GM21737 (cell line): ENCODE results near the gene IGFLR1.

Source experiments
- ATAC-seq: cut with Tn5 transposase; IDR thresholded peaks from one replicate; pipeline ENCODE4 v1.9.1; 2021; ENCODE audit warnings: mild to moderate bottlenecking, moderate library complexity; ENCODE audit not compliant: unreplicated experiment

The IGFLR1 gene, protein sequence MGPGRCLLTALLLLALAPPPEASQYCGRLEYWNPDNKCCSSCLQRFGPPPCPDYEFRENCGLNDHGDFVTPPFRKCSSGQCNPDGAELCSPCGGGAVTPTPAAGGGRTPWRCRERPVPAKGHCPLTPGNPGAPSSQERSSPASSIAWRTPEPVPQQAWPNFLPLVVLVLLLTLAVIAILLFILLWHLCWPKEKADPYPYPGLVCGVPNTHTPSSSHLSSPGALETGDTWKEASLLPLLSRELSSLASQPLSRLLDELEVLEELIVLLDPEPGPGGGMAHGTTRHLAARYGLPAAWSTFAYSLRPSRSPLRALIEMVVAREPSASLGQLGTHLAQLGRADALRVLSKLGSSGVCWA

DNA sequence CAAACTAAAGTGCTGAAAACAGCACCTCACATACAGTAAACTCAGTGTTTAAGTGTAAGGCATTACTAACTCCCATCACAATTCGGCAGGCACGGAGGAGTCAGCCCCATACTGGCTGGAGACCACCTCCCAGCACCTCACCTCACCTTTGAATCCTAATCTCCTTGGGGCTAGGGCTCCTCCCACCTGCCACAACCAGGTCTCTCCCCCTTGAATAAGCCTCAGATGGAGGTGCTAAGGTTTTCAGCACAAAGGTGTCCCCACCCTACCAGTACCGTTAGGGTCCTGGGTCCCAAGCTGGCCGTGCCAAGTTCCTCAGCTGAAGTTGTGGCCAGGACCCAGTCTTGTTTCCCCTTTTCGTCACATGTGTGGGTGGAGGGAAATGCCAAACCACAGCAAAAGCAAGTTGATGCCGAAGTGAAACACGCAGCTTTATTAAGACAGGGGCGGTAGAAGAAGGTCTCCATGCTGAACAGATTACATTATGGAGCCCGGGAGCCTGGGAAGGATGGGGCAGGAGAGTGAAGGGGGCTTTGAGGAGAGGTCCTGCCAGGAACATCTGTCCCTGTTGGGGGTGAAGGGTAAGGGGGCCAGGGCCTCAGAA, at the start of gene IGFLR1:
Gene IGFLR1, minus strand, starts transcription at position 332 of the 604 bp plus-strand sequence. CDS start 1,272 bp downstream, outside the sequence.
- ATAC-seq, result no peak

DNA sequence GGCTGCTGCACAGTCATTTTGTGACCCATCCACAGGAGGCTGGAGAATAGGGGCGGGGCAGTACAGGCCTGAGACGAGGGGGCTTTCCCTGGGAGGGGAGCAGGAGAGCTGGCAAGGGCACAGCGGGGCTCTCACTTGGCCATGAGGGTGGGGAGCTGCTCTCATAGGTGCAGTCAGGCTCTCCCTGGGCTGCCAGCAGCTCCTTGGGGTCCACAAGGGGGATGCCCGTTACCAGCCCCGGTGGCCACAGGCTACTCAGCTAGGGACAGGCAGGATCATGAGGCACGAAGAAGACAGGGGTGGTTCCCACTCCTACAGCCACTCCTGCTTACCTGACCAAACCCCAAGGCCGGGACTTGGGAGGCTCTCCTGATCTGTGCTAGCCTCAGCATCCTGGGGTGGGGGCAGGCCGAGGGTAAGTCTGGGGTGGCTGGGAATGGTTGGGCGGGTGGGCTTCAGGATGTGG, 49.6 kb upstream of the IGFLR1 start:
- ATAC-seq, result no peak

DNA sequence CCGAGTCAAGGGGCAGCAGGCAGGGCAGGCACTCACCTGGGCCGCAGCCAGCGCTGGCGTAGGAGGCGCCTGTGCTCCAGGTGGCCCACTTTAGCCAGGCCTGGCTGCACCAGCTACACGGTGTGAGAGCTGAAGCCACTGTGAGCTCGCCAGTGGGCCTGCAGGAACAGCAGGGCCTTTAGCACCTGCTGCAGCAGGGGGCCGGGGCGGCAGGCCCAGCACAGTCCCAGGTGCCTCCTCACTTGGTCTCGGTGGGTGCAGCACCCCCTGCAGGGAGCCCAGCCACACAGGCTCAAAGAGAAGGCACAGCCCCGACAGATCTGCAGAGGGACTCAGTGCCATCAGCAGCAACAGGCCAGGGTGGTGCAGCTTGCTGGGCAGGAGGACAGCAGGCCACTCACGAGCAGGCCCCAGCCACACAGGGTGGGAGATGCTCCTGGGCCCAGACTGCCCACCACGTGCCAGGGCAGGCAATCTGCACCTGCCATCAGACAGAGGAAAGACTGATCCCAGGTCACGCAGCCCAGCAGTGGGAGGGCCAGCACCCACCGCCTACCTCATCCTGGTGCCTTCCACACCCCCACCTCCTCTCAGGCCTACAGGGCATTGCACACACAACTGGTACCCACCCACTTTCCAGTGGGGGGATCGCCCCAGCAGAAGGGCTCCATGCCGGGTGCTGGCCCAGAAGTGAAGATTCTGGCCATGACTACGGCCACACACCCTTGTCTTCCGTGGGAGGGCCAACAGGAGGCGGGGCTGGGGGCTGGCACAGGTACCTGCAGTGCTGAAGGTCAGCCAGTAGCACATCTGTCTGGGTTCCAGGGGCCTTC, 48.9 kb upstream of the IGFLR1 start:
- no peak for ATAC-seq

DNA sequence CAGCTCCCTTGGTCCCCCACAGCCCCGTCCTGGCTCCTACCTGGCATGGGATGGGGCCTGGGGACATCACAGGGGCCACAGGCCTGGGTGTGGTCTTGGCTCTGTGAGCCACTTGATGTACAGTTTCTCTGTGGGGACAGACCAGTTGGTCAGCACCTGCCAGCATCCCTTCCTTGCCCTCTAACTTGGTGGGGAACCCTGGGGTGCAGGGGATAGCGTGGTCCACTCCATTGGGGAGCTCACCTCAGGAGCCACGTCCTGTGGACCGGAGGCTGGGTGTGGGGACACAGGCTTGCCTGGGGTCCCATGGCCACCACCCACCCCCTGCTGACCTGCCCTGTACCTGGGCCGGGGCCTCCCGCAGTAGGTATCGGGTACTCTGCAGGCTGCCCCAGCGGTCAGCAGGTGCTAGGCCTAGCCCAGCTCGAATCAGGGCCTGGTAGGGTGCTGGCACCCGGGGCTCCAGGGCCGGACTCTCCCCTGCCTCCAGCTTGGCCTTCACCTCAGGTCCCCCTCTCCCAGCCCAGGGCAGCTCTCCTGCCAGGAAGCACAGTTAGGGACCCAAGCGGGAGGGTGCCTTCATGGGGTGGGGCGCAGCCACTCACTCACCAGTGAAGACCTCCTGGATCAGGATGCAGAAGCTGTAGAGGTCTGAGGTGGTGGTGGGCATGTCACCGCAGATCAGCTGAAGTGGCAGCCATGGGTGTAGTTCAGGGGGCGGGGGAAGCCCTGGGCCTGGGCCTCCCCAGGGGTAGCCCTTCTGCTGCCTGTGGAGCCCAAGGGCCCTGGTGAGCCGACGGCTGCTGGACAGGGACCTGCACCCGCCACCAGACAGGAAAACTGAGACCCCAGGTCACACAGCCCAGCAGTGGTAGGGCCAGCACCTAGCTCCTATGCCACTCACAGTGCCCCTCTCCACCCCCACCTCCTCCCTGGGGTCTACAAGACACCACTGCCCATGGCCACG, 48.0 kb upstream of the IGFLR1 start:
- no peak for ATAC-seq

DNA sequence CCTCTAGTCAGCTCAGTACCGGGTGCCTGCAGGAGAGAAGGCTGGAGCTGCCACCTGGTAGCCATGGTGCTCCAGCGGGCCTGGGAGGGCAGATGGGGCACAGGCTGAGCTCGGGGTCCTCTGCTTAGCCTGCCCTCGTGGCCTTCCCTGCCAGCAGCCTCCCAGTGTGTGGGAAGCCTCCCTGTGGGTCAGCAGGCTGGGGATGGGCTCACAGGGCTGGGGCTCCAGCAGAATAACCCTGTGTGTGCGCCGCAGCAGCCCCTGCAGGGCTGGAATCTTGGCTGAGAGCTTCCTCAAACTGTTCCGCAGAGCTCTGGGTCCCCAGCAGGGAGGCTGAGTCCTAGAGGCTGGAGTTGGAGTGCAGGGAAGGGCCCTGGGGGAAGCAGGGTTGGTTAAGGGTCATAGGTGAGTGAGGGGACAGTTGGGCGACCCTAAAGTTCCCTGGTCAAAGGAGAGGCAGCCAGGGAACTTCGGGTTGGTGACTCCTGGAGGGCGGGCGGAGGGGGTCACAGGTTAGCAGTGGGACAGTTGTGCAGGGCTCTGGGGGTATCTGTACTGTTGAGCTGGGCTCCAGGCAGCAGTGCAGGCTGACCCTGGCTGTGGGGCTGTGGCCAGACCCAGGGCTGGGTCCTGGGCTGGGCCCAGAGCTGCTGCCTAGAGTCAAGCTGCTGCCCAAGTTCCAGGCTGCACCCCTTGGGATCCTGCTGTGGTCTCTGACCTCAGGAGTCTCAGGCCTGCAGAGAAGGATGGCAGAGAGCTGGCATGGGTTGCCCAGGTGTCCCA, 47.1 kb upstream of the IGFLR1 start:
- ATAC-seq, result no peak

DNA sequence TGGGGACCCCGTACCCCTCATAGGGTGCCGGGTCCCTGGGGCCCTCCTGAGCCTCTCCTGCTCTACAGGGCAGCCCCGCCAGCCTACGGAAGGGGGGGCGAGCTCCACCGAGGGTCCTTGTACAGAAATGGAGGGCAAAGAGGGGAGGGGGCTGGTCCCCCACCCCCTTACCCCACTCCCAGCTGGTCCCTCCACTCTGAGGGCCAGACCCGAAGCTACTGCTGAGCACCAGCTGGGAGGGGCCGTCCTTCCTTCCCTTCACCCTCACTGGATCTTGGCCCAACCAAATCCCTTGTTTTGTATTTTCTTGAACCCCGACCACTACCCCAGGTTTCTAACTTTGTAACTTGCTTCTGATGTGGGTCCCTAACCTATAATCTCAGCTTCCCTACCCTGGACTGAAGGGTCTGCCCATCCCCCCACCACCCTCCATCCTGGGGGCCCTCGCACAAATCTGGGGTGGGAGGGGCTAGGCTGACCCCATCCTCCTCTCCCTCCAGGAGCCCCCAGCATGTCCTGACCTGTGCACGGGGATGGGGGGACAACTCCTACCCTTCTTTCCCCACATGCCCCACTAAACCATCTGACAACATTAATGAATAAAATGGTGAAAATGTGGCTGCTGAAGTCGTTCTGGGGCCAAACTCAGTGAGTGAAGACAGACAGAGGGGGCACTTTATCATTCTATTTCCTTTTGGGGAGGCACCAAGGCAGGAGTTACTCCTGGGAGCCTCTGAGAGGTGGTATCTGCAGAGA, 46.1 kb upstream of the IGFLR1 start:
- no peak for ATAC-seq

DNA sequence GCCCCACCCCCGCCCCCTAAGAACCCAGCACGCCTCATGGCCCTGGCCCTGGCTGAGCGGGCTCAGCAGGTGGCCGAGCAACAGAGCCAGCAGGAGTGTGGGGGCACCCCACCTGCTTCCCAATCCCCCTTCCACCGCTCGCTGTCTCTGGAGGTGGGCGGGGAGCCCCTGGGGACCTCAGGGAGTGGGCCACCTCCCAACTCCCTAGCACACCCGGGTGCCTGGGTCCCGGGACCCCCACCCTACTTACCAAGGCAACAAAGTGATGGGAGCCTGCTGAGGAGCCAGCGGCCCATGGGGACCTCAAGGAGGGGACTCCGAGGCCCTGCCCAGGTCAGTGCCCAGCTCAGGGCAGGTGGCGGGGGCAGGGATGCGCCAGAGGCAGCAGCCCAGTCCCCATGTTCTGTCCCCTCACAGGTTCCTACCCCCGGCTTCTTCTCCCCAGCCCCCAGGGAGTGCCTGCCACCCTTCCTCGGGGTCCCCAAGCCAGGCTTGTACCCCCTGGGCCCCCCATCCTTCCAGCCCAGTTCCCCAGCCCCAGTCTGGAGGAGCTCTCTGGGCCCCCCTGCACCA, 45.1 kb upstream of the IGFLR1 start:
- no peak for ATAC-seq

DNA sequence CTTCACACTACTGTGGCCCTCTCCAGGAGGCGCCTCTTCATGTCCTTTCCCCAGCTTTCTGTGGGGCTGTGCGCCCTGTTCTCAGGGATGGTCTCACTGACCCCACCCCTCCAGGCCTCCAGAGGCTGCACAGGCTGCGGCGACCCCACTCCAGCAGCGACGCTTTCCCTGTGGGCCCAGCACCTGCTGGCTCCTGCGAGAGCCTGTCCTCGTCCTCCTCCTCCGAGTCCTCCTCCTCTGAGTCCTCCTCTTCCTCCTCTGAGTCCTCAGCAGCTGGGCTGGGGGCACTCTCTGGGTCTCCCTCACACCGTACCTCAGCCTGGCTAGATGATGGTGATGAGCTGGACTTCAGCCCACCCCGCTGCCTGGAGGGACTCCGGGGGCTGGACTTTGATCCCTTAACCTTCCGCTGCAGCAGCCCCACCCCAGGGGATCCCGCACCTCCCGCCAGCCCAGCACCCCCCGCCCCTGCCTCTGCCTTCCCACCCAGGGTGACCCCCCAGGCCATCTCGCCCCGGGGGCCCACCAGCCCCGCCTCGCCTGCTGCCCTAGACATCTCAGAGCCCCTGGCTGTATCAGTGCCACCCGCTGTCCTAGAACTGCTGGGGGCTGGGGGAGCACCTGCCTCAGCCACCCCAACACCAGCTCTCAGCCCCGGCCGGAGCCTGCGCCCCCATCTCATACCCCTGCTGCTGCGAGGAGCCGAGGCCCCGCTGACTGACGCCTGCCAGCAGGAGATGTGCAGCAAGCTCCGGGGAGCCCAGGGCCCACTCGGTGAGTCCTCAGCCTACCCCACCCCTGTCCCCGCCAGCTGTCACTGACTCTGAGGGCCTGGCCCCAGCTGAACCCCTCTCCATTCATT, 44.3 kb upstream of the IGFLR1 start:
- ATAC-seq, result no peak

DNA sequence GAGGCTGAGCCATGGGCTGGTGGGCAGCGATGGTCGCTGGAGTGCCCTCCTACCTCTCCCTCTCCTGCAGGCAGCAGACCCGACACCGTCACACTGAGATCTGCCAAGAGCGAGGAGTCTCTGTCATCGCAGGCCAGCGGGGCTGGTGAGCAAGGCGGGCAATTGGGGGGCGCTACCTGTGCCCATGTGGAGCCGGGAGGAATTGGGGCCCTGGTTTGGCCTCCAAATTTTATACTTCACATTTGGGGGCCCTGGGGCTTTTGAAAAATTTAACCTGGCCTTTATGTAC, 43.0 kb upstream of the IGFLR1 start:
- no peak for ATAC-seq

DNA sequence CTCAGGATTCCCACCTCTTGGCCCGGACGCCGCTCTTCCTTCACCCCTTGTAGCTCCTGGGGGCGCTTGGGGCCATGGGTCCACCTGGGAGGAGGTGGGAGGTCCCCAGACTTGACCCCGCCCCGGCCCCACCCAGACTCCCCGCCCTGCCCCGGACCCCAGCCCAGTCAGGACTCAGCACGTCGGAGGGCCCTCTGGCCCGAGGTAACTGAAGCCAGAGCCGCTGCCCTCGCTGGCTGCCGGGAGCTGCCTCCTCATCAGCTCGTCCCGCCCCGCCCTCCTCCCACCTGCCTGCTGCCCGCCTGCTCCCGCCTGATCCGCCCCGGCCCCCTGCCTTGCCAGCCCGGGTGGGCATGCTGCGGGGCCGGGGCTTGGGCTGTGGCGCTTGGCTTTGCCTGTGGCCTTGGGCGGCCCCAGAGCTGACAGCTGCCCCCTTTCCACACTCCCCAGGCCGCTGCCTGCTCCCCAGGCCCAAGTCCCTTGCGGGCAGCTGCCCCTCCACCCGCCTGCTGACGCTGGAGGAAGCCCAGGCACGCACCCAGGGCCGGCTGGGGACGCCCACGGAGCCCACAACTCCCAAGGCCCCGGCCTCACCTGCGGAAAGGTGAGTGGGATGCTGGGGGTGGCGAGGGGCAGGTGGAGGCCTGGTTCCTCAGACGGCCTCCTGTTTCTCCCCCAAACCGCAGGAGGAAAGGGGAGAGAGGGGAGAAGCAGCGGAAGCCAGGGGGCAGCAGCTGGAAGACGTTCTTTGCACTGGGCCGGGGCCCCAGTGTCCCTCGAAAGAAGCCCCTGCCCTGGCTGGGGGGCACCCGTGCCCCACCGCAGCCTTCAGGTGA, 42.5 kb upstream of the IGFLR1 start:
- no peak for ATAC-seq

DNA sequence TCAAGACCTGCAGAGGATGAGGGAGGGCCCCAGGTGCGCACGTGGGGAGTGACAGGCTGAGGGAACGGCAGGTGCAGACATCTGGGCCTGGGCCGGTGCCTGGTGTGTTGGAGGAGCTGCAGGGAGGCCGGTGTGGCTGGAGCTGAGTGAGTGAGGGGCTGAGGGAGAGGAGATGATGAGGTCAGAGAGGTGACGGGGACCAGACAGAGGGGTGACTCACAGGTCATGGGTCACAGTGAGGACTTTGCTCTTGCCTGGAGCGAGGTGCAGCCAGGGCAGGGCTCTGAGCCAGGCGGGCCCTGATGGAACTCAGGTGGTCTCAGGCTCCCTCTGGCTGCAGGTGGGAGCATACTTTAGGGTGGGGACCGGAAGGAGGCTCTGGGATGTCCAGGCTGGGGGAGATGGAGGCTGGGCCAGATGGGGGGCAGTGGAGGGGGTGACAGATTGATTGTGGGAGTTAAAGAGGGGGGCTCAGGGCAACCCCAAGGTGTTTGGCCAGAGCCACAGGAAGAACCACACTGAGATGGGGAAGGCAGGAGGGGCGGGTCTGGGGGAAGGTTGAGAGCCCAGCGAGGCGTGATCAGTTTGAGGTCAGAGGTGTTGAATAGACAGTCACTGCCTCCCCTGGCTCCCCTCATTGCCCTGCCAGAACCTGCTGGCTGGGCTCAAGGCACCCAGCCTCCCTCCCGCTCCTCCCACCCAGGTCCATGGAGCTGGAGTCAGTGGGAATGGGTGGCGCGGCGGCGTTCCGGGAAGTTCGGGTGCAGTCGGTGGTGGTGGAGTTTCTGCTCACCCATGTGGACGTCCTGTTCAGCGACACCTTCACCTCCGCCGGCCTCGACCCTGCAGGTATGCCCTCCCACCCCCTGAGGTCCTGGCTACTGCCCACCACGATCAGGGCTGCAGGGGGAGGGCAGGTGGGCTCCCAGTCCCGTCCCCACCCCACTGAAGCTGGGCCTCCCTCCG, 41.5 kb upstream of the IGFLR1 start:
- ATAC-seq, result no peak

DNA sequence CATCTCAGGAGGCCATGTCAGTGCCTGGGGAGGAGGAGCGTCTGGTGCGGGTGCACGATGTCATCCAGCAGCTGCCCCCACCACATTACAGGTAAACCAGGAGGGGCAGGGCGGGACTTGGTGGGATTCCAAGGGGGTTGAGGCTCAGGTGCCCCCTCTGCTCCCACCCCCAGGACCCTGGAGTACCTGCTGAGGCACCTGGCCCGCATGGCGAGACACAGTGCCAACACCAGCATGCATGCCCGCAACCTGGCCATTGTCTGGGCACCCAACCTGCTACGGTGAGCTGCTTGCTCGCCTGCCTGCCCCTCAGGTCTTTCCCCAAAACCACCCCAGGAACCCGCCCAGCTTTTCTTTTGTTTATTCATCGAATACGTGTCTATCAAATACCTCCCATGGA, 40.3 kb upstream of the IGFLR1 start:
- no peak for ATAC-seq

DNA sequence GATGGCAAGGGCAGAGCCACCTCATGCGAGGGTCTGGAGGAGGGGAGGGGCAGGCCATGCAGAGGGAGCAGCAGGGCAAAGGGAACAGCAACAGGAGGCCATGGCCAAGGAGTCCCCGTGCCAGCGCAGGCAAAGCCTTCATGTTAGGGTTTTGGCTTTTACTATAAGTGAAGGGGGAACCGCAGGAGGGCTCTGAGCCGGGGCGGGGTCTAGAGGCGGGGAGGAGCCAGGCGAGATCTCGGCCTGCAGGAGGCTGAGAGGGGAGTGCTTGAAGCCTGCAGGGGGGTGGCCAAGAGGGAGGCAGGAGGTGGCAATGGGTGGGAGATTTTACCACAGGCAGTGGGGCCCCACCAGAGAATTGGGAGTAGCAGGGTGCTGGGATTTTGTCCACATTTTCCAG, 39.4 kb upstream of the IGFLR1 start:
- no peak for ATAC-seq

DNA sequence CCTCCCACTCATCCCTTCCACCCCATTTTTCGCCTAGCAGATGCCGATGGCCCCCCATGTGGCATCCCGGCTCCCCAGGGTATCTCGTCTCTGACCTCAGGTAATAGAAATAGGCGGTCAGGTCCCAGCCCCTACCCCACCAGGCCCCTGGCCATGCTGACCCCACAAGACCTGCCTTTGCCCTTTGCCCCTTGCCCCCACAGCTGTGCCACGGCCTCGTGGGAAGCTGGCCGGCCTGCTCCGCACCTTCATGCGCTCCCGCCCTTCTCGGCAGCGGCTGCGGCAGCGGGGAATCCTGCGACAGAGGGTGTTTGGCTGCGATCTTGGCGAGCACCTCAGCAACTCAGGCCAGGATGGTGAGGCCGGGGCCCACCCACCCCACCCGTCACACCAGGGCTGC, 38.5 kb upstream of the IGFLR1 start:
- no peak for ATAC-seq

DNA sequence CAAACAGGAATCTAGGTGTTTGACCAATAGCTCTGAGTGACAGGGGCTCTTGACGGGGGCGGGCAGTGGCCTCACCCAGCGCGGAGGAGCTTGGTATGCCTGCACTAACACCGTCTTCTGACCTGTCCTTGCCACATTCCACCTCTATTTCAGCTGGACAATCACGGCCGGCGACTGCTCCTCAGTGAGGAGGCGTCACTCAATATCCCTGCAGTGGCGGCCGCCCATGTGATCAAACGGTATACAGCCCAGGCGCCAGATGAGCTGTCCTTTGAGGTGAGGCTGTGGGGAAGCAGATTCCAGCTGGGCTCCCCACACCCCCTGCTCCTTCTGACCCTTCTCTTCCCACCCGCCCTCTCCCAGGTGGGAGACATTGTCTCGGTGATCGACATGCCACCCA, 37.8 kb upstream of the IGFLR1 start:
- ATAC-seq, result no peak

DNA sequence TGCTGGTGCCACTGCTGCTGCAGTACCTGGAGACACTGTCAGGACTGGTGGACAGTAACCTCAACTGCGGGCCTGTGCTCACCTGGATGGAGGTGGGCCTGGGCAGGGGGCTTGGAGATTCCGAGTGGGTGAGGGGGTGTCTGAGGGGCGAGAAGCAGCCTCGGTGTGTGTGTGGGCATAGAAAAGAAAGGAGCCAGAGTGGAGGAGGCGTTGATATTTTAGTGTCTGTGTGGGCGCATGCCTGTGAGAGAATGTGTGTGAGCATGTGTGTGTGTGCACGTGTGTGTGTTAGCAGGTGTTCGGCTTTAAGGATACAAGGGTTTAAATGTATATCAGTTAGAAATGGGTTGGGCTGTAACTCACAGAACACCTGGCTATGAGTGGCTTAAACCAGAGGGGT, 36.8 kb upstream of the IGFLR1 start:
- ATAC-seq, result no peak
